AG10803 (cell line): ENCODE data around the gene TRABD2A.

Experiments used
- DNase-seq: peaks from one replicate; pipeline ENCODE4 v3.0.0; 2010; ENCODE audit warnings: low read depth
- H3K4me3 ChIP-seq: 2 replicates; pipeline ENCODE4 v1.5.1; 2011; ENCODE audit warnings: mild to moderate bottlenecking, low read length, control low read depth
- CTCF ChIP-seq: conservative IDR thresholded peaks from 2 replicates; pipeline ENCODE4 v1.5.1; 2011; ENCODE audit warnings: mild to moderate bottlenecking, low read length, control low read depth, inconsistent platforms

Gene TRABD2A

GRCh38 chr2:84811839-84812431 is 68.9 kb downstream of the TRABD2A start:
- DNase-seq: no peak
- no peak overlapping the region for H3K4me3 ChIP-seq
- no peak for TF ChIP-seq CTCF

- no peak for DNase-seq
- no peak overlapping the region for H3K4me3 ChIP-seq
- no peak for TF ChIP-seq CTCF
Observed at GRCh38 chr2:84808279-84808678, 72.6 kb downstream of the TRABD2A start.

- peak; percentile 100 for DNase-seq
- no peak for TF ChIP-seq CTCF
- H3K4me3 ChIP-seq: peak overlapping the region; percentile 29
Observed at GRCh38 chr2:84807063-84807485, 73.8 kb downstream of the TRABD2A start.

GRCh38 chr2:84805250-84805958 is 75.5 kb downstream of the TRABD2A start:
- no peak for TF ChIP-seq CTCF
- no peak overlapping the region for H3K4me3 ChIP-seq
- DNase-seq: peak; percentile 90

GRCh38 chr2:84801811-84802210 is 79.1 kb downstream of the TRABD2A start:
- no peak for TF ChIP-seq CTCF
- no peak for DNase-seq

GRCh38 chr2:84800194-84800805 is 80.6 kb downstream of the TRABD2A start:
- no peak for DNase-seq
- TF ChIP-seq CTCF: no peak
- no peak overlapping the region for H3K4me3 ChIP-seq

More at GRCh38 chr2:84801811-84802210, 79.1 kb downstream of the TRABD2A start:
- no peak overlapping the region for H3K4me3 ChIP-seq

- no peak for TF ChIP-seq CTCF
- no peak overlapping the region for H3K4me3 ChIP-seq
- DNase-seq: no peak
Observed at GRCh38 chr2:84799772-84800171, 81.1 kb downstream of the TRABD2A start.
